H1 (cell line): ENCODE data around the gene APOL3. TPM values are rescaled to one million over a fixed set of nuclear protein-coding genes. Genes with fewer than 3 reads are reported as not detected.

Source experiments
- HDAC2 ChIP-seq, 2 experiments: fragments of 300-600 bp in 1 of 2; sonication (generic) in 1 of 2; IDR thresholded peaks; 2 replicates each; pipeline ENCODE4 v1.6.1; 2011 to 2012; ENCODE audit warnings: low read depth in 2 of 2, low read length in 2 of 2, mild to moderate bottlenecking in 2 of 2, moderate library complexity in 2 of 2, borderline replicate concordance in 1 of 2, inconsistent platforms in 1 of 2
- RAD21 ChIP-seq, 2 experiments: IDR thresholded peaks in 1 of 2; conservative IDR thresholded peaks in 1 of 2; 2 replicates each; pipeline ENCODE4 v1.6.1; 2011; ENCODE audit warnings: low read depth in 2 of 2, low read length in 2 of 2, improper control_type of control experiment in 1 of 2, inconsistent platforms in 1 of 2, mild to moderate bottlenecking in 1 of 2, moderate library complexity in 1 of 2
- SAP30 ChIP-seq: fragments of 300-600 bp; sonication (generic); IDR thresholded peaks from 2 replicates; pipeline ENCODE4 v1.7.1; 2012; ENCODE audit warnings: low read length, moderate library complexity, mild to moderate bottlenecking, inconsistent platforms; ENCODE audit not compliant: insufficient read depth, insufficient replicate concordance
- YY1 ChIP-seq: IDR thresholded peaks from 2 replicates; pipeline ENCODE4 v1.6.1; 2011; ENCODE audit warnings: low read depth, mild to moderate bottlenecking, low read length
- polyA plus RNA-seq, 7 experiments: library from polyadenylated mRNA; depleted of rRNA in 3 of 7; stranded (reverse) in 5 of 7; unstranded in 2 of 7; fragments of >200 nt in 5 of 7; fragments of 200-250 nt in 2 of 7; gene quantifications; 1 replicate in 5 of 7; 2 replicates in 1 of 7; 4 replicates in 1 of 7; pipeline versions ENCODE4 v1.2.1 to v1.2.3, GENCODE V29; 2011 to 2013; ENCODE audit warnings: missing spikeins in 2 of 7, mixed read lengths in 2 of 7
- total RNA-seq: library from RNA; stranded (reverse); fragmentation: NEBNext Ultra II Directional; extraction: Animal tissue kit (Norgen Biotek cat#: 25700); gene quantifications from 2 replicates; pipeline ENCODE4 v1.2.1, GENCODE V29; 2021

The APOL3 gene
- total and polyA plus RNA-seq, 2 of the 8 experiments (the other 6 are each of a cell fraction or from before 2014, with no cell fraction given) = 0.12 TPM; not detected in 1

DNA sequence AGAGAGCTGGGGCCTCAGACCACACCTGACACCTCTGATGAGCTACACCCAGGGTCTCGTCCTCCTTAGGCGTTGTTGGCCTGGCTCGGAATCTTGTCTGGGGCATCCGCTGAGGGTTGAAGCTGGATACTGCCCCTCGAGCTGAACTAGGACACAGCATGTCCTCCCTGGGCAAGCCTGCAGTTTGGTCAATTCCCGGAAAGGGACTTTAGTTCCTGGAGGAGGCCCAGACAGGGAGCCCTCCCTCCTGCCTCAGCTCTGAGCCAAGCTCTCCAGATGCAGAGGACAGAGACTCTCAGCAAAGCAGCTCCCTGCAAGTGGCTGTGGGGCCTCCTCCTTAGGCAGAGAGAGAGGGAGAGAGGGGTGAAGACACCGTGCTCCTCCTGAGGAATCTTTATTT is 4.9 kb downstream of the APOL3 start (continued):
- TF ChIP-seq YY1 (no peak), SAP30 (no peak), RAD21 (IDR thresholded peaks at IDR 0.05 in 1 of 2, conservative IDR thresholded peaks at IDR 0.05 in 1 of 2; ENCODE audit: low read depth in 2 of 2, low read length in 2 of 2) (no peak), HDAC2 (IDR thresholded peaks at IDR 0.05; ENCODE audit: borderline replicate concordance in 1 of 2, low read depth in 2 of 2, low read length in 2 of 2) (no peak)
- TF ChIP-seq, all 59 proteins: peak for 0
